PFSK-1 (cell line): Measurements from ENCODE around the gene IGFBP2.

ENCODE experiments used
- FOXP2 ChIP-seq: optimal IDR thresholded peaks from 2 replicates; pipeline ENCODE3; 2011; ENCODE audit warnings: borderline replicate concordance, control low read depth, inconsistent platforms; ENCODE audit not compliant: insufficient read depth; ENCODE audit errors: extremely low read length, extremely low read depth
- SIN3A ChIP-seq: IDR thresholded peaks from 2 replicates; pipeline ENCODE4 v1.6.1; 2012; ENCODE audit warnings: mild to moderate bottlenecking, low read length, moderate library complexity, borderline replicate concordance; ENCODE audit not compliant: insufficient read depth
- TF ChIP-seq, protein P1 (sequence below), 2 experiments: IDR thresholded peaks; 2 replicates each; pipeline versions ENCODE4 v1.6.1 to v1.8.0; 2011 to 2012; ENCODE audit warnings: low read depth in 2 of 2, low read length in 2 of 2, control low read depth in 1 of 2, inconsistent platforms in 1 of 2, mild to moderate bottlenecking in 1 of 2, moderate library complexity in 1 of 2; ENCODE audit not compliant: insufficient read depth in 1 of 2

GRCh38 chr2:216681683-216682082 is 48.5 kb downstream of the IGFBP2 start:
- TF ChIP-seq, protein P1, sequence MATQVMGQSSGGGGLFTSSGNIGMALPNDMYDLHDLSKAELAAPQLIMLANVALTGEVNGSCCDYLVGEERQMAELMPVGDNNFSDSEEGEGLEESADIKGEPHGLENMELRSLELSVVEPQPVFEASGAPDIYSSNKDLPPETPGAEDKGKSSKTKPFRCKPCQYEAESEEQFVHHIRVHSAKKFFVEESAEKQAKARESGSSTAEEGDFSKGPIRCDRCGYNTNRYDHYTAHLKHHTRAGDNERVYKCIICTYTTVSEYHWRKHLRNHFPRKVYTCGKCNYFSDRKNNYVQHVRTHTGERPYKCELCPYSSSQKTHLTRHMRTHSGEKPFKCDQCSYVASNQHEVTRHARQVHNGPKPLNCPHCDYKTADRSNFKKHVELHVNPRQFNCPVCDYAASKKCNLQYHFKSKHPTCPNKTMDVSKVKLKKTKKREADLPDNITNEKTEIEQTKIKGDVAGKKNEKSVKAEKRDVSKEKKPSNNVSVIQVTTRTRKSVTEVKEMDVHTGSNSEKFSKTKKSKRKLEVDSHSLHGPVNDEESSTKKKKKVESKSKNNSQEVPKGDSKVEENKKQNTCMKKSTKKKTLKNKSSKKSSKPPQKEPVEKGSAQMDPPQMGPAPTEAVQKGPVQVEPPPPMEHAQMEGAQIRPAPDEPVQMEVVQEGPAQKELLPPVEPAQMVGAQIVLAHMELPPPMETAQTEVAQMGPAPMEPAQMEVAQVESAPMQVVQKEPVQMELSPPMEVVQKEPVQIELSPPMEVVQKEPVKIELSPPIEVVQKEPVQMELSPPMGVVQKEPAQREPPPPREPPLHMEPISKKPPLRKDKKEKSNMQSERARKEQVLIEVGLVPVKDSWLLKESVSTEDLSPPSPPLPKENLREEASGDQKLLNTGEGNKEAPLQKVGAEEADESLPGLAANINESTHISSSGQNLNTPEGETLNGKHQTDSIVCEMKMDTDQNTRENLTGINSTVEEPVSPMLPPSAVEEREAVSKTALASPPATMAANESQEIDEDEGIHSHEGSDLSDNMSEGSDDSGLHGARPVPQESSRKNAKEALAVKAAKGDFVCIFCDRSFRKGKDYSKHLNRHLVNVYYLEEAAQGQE (IDR thresholded peaks at IDR 0.05; ENCODE audit: insufficient read depth in 1 of 2, low read depth in 2 of 2, low read length in 2 of 2), result no peak
- no peak for TF ChIP-seq FOXP2
- no peak for TF ChIP-seq SIN3A
